VCaP (cell line): ENCODE data around the gene PPM1M.

Experiments used
- H3K27ac ChIP-seq: fragments of 450-650 bp; 2 replicates; pipeline ENCODE4 v1.5.1; 2017
- TF ChIP-seq, protein P1 (sequence below): fragments of 450-650 bp; conservative IDR thresholded peaks from 2 replicates; pipeline ENCODE4 v1.5.1; 2017; ENCODE audit warnings: mild to moderate bottlenecking, moderate library complexity

The PPM1M gene

DNA sequence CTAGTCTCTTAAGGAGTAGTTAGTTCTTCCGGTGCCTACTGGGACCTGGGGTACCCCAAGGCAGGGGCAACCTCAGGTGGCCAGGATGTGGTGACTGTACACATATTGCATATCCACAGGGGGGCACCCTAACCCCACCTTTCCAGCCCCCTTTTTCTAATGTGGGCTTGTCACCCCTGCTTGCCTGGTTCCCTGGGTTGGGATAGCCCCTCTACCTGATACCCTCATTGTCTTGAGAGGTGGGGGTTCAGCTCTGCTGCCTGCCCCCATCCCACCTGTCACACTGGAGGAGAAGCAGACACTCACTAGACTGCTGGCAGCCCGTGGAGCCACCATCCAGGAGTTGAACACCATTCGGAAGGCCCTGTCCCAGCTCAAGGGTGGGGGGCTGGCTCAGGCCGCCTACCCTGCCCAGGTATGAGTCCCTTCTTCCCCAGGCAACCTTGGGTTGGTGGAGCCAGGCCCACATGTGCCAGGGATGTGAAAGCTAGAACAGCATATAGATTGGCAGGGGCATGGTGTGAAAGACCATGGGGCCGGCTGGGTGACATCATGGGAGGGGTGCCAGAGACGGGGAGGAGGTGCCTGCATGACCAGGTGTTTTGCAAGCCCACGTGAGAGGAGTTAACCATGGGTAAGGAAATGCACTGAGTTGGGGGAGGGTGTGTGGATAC is 46.1 kb downstream of the PPM1M start:
- TF ChIP-seq, protein P1, sequence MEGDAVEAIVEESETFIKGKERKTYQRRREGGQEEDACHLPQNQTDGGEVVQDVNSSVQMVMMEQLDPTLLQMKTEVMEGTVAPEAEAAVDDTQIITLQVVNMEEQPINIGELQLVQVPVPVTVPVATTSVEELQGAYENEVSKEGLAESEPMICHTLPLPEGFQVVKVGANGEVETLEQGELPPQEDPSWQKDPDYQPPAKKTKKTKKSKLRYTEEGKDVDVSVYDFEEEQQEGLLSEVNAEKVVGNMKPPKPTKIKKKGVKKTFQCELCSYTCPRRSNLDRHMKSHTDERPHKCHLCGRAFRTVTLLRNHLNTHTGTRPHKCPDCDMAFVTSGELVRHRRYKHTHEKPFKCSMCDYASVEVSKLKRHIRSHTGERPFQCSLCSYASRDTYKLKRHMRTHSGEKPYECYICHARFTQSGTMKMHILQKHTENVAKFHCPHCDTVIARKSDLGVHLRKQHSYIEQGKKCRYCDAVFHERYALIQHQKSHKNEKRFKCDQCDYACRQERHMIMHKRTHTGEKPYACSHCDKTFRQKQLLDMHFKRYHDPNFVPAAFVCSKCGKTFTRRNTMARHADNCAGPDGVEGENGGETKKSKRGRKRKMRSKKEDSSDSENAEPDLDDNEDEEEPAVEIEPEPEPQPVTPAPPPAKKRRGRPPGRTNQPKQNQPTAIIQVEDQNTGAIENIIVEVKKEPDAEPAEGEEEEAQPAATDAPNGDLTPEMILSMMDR, result peak; percentile 60
- H3K27ac ChIP-seq, result no peak overlapping the region

- TF ChIP-seq, protein P1, result no peak
- H3K27ac ChIP-seq, result no peak overlapping the region
These were observed 46.9 kb downstream of the PPM1M start for GRCh38 chr3:52292247-52293065.

- TF ChIP-seq, protein P1, result no peak
- no peak overlapping the region for H3K27ac ChIP-seq
These were observed 48.1 kb downstream of the PPM1M start for GRCh38 chr3:52293491-52294319.

DNA sequence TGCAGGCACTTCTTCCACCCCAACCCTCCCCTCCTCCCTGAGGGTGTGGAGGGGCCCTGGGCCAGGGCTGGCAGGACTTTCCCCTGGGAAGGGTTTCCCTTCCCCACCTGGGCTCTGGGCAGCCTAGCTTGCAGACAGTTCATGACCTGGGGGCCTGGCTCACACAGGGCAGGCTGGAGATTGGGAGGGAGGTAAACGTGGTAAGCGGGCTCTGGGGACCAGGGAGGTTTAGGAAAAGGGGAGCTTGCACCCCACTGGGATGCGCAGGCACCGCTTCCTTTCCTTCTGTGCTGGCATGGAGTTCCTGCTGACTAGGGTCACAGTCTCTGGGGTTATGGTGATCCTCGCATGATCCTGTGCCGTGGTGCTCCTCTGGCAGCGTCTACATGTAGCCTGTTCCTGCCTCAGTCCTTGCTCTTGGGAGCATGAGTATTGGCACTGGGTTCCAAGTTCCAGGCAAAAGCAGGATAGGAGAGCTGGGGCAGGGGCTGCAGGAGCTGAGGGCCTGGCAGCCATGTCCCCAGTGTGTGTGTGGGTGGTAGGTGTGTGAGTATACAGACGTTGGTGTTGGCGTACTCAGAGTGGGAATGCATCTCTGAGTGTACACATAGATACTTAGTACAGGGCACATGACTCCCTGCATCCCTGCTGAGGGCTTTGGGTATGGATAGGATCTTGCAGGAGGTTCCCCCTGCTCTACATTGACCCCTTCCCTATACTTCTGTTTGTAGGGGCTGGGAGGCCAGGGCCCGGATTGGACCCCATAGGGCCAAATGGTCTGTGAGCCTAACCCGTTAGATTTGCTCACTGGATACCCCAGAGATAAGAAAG is 49.0 kb downstream of the PPM1M start:
- TF ChIP-seq, protein P1, result no peak

DNA sequence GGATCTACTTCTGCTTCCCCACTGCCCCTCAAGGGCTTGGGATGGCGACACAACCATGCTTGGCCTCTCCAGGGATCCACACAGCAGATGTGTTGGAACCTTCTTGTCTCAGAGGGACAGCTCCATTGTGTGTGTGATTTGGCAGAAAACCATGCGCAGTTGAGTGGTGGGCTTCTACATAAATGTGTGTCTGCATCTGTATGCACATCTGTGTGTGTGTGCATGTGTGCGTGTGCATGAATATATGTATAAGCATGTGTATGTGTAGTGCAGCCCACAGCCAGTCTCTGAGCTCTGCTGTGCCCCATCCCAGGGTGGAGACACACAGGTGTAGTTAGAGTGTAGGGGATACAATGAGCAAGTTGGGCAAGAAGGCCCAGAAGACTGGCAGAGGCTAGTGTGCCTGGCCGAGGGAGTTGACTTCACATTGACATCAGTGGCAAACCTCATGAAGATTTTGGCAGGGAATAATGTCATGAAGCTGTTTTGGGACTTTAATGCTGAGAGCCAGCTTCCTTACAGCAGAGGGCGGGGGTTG is 50.2 kb downstream of the PPM1M start:
- TF ChIP-seq, protein P1, result no peak
- no peak overlapping the region for H3K27ac ChIP-seq

More for the DNA sequence above, 49.0 kb downstream of the PPM1M start:
- H3K27ac ChIP-seq, result no peak overlapping the region

- TF ChIP-seq, protein P1, result no peak
- H3K27ac ChIP-seq, result no peak overlapping the region
These were observed 51.9 kb downstream of the PPM1M start for GRCh38 chr3:52297242-52298148.
